Esophagus squamous epithelium (tissue), 4 donors: ENCODE data around the gene COPG2.

ENCODE experiments used
- POLR2A ChIP-seq, 4 donors: fragments of 450-650 bp; IDR thresholded peaks; one replicate each; pipeline ENCODE4 v1.6.1; 2017; ENCODE audit warnings: antibody characterized with exemption in 4 of 4, mild to moderate bottlenecking in 4 of 4, moderate library complexity in 3 of 4
- TF ChIP-seq, protein P1 (sequence below), 6 experiments: fragments of 450-650 bp in 4 of 6; fragments of 200-600 bp in 2 of 6; sonication (generic) in 2 of 6; IDR thresholded peaks; one replicate each; pipeline ENCODE4 v1.5.1; 2016 to 2019; ENCODE audit warnings: antibody characterized with exemption in 6 of 6, mild to moderate bottlenecking in 4 of 6, moderate library complexity in 4 of 6

DNA sequence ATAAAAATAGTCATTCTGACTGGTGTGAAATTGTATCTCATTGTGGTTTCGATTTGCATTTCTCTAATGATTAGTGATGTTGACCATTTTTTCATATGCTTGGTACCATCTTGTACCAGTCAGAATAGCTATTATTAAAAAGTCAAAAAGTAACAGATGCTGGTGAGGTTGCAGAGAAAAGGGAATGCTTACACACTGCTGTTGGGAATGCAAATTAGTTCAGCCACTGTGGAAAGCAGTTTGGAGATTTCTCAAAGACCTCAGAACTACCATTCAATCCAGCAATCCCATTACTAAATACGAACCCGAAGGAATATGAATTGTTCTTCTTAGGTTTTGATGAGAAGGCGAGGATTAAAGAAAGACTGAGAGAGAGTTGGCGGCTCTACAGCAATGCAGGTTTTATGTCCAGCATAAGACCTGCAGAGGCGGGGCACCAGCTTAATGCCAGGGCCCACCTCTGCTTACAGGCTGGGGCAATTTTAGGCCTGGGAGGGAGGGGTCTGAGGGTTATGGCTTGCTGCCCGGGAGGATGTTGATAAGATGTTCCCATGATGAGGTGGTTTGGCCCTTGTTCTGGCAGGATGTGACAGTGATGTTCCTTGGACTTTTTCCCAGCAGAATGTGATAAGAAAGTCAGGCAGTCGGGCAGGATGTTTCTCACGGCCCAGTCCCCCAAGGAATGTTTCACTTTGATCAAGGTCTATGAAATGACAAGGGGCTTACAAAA lies 102.2 kb downstream of the COPG2 start:
- TF ChIP-seq, protein P1, sequence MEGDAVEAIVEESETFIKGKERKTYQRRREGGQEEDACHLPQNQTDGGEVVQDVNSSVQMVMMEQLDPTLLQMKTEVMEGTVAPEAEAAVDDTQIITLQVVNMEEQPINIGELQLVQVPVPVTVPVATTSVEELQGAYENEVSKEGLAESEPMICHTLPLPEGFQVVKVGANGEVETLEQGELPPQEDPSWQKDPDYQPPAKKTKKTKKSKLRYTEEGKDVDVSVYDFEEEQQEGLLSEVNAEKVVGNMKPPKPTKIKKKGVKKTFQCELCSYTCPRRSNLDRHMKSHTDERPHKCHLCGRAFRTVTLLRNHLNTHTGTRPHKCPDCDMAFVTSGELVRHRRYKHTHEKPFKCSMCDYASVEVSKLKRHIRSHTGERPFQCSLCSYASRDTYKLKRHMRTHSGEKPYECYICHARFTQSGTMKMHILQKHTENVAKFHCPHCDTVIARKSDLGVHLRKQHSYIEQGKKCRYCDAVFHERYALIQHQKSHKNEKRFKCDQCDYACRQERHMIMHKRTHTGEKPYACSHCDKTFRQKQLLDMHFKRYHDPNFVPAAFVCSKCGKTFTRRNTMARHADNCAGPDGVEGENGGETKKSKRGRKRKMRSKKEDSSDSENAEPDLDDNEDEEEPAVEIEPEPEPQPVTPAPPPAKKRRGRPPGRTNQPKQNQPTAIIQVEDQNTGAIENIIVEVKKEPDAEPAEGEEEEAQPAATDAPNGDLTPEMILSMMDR (IDR thresholded peaks at IDR 0.05) = no peak
- no peak for TF ChIP-seq POLR2A (IDR thresholded peaks at IDR 0.05)
